Measurements from ENCODE around the gene KIF13A. TPM values are rescaled to one million over a fixed set of nuclear protein-coding genes. Genes with fewer than 3 reads are reported as not detected.

KIF13A gene
- total RNA-seq, 3 donors from 2014 or later = 40.0 to 60.4 (median 49.6) TPM

DNA sequence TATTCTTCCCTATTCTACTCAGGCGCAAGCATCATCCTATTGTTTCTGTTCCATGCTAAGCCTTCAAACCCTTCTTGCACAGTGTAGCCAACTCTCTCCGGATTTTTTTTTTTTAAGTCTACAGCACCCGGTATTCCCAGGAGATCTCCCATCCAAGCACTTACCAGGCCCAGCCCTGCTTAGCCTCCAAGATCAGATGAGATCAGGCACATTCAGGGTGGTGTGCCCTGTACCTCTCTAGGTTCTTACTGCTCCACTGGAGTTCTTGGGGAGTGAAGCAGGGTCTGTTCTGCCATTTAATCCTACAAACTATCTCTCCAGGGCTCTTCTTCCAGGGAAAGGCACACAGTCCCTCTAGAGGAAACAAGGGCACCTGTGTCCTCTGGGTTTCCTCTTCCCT, 265.8 kb downstream of the KIF13A start:
- intact Hi-C loops (cut with DNase I; ENCODE audit: low total_unique reads) = no loop called here
- H3K27ac ChIP-seq = no peak overlapping the region
- no peak for DNase-seq (ENCODE audit: low spot score in 2 of 2)

DNA sequence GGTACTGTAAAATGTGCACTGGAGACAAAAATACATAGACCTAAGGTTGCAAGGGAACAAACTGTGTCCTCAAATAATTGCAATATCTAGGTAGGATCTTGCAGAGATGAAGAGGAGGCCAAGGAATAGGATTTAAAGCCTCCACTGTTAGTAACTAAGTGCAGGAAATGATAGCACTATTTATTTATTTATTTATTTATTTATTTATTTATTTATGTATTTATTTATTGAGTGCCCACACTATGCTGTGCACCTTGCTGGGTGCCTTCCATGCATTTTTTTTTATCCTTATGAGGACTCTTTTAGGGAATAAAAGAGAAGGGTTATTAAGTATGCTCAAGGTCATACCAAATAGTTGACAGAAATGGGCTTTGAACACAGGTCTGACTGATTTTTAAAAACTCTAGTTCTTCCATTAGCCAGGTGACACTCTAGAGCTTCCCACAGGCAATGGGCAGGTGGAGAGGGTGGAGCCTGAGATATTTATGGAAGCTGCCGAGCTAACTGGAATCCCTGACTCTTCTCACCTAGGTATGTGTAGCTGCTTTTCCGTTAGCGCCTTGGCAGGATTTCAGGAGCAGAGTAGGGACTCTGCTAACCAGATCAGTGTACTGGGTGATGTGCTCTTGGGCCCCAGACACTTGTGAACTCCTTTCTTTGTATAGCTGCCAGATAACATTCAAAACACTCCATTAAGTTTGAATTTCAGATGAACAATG, 268.0 kb downstream of the KIF13A start:
- H3K27me3 ChIP-seq = no peaks in the 10 kb centered on the region
- no peaks in the 10 kb centered on the region for H3K9me3 ChIP-seq
- TF ChIP-seq POLR2A (IDR thresholded peaks at IDR 0.05) (no peak), POLR2AphosphoS5 (IDR thresholded peaks at IDR 0.05) (no peak)
- TF ChIP-seq, protein P1, sequence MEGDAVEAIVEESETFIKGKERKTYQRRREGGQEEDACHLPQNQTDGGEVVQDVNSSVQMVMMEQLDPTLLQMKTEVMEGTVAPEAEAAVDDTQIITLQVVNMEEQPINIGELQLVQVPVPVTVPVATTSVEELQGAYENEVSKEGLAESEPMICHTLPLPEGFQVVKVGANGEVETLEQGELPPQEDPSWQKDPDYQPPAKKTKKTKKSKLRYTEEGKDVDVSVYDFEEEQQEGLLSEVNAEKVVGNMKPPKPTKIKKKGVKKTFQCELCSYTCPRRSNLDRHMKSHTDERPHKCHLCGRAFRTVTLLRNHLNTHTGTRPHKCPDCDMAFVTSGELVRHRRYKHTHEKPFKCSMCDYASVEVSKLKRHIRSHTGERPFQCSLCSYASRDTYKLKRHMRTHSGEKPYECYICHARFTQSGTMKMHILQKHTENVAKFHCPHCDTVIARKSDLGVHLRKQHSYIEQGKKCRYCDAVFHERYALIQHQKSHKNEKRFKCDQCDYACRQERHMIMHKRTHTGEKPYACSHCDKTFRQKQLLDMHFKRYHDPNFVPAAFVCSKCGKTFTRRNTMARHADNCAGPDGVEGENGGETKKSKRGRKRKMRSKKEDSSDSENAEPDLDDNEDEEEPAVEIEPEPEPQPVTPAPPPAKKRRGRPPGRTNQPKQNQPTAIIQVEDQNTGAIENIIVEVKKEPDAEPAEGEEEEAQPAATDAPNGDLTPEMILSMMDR (IDR thresholded peaks at IDR 0.05) = no peak
- intact Hi-C loops (cut with DNase I; ENCODE audit: low total_unique reads) = loop anchor here (10.0 kb wide), 1 partner anchor 1815 kb away; no protein-coding TSS in a partner anchor
- no peaks in the 10 kb centered on the region for H3K36me3 ChIP-seq
- no peak overlapping the region for H3K4me3 ChIP-seq
- no peak overlapping the region for H3K27ac ChIP-seq
- DNase-seq (ENCODE audit: low spot score in 2 of 2) = no peak
- H3K4me1 ChIP-seq = no peaks in the 10 kb centered on the region

More for the DNA sequence above, 265.8 kb downstream of the KIF13A start:
- Histone ChIP-seq H3K4me1 (no peaks in the 10 kb centered on the region), H3K4me3 (no peak overlapping the region), H3K36me3 (no peaks in the 10 kb centered on the region), H3K27me3 (no peaks in the 10 kb centered on the region), H3K9me3 (no peaks in the 10 kb centered on the region)
- TF ChIP-seq, protein P1 (IDR thresholded peaks at IDR 0.05) = no peak
- TF ChIP-seq POLR2A (IDR thresholded peaks at IDR 0.05) (no peak), POLR2AphosphoS5 (IDR thresholded peaks at IDR 0.05) (no peak)

DNA sequence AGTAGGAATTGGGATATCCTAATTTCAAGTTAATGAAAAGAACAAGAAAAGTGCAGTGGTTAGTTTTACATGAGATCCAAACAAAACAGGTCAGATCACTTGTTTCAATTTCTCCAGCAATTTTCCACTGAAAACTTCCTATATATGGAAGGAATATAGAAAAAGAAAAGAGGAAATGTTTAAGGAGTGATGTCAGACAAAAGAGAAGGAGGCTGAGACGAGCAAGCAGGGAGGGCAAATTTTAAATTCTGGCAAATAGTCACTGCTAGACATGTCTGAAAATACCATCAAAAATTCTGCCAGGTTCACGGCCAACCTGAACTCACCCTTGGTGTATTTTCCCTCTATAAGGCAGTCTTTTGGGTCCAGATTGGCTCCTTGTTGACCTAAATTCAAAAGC, 271.2 kb downstream of the KIF13A start:
- H3K4me1 ChIP-seq = no peaks in the 10 kb centered on the region
- no peaks in the 10 kb centered on the region for H3K36me3 ChIP-seq
- intact Hi-C loops (cut with DNase I; ENCODE audit: low total_unique reads) = loop anchor here (10.0 kb wide), 1 partner anchor 1811 kb away; no protein-coding TSS in a partner anchor
- H3K4me3 ChIP-seq = no peak overlapping the region
- DNase-seq (ENCODE audit: low spot score in 2 of 2) = no peak
- H3K9me3 ChIP-seq = no peaks in the 10 kb centered on the region
- no peaks in the 10 kb centered on the region for H3K27me3 ChIP-seq
- TF ChIP-seq POLR2AphosphoS5 (IDR thresholded peaks at IDR 0.05) = no peak
- TF ChIP-seq POLR2A (IDR thresholded peaks at IDR 0.05) = no peak
- TF ChIP-seq, protein P1 (IDR thresholded peaks at IDR 0.05) = no peak
- no peak overlapping the region for H3K27ac ChIP-seq

DNA sequence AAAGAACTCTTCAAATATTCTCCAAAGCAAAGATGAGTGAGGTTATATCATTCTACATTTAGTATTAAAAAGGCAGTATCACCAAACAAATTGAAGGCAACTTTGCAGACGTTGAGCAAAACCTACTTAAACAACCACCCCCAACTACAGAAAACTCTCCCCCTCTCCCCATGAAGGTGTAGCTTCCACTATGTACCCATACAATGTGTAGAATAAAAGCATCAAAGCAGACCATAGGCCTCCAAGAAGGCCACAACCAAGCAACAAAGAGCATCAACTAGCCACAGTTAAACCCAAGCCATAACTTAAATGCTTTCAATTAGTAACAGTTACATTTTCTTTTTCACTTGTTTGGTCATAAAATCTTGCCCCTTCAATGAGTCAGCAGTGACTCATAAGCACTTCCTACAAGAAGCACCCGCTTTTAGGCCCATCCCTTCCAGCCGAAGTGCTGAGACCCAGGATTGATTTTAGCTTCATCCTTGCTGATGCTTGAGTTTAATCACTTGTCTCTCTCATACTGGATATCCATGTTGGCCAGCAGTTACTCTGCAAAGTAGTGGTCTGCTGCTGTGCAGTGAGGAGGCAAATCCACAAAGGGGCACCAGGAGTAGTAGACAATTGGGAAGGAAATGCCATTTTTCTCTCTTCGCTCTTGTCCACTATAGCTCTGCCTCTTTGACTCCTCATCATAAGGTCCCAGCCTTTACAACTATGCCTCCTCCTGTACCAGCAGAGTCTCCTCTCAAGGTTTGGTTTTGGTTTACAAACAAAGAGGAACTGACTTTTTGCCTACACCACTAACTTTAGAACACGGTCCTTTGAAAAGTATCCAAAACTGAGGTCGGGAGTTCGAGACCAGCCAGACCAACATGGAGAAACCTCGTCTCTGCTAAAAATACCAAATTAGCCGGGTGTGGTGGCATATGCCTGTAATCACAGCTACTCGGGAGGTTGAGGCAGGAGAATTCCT, 272.3 kb downstream of the KIF13A start:
- no peaks in the 10 kb centered on the region for H3K9me3 ChIP-seq
- H3K27me3 ChIP-seq = no peaks in the 10 kb centered on the region
- no peaks in the 10 kb centered on the region for H3K4me1 ChIP-seq
- intact Hi-C loops (cut with DNase I; ENCODE audit: low total_unique reads) = loop anchor here (10.0 kb wide), 1 partner anchor 1810 kb away; no protein-coding TSS in a partner anchor
- H3K4me3 ChIP-seq = no peak overlapping the region
- TF ChIP-seq, protein P1 (IDR thresholded peaks at IDR 0.05) = no peak
- no peak for TF ChIP-seq POLR2AphosphoS5 (IDR thresholded peaks at IDR 0.05)
- no peak for TF ChIP-seq POLR2A (IDR thresholded peaks at IDR 0.05)
- no peaks in the 10 kb centered on the region for H3K36me3 ChIP-seq
- no peak overlapping the region for H3K27ac ChIP-seq
- no peak for DNase-seq (ENCODE audit: low spot score in 2 of 2)

All from breast epithelium (tissue), 4 donors.